Ramos (cell line): ENCODE results near the gene ATP2A1.
"Not testable (repeated sequence)": the region's sequence is repeated elsewhere in the genome, so short reads cannot be mapped to it uniquely, and the experiment has no call there.

Source experiments
- in situ Hi-C: fragments of 300-500 bp; cut with MboI; formaldehyde crosslinking; loops from one replicate; pipeline ENCODE4 v1.14.3; 2022; ENCODE audit warnings: low sequenced_read_pairs; ENCODE audit not compliant: unreplicated experiment

The ATP2A1 gene

GRCh38 chr16:28879841-28880588 lies 1.7 kb downstream of the ATP2A1 start:
- in situ Hi-C loops = loop anchor here (5.0 kb wide), 1 partner anchor 48 kb away; no protein-coding TSS in a partner anchor

DNA sequence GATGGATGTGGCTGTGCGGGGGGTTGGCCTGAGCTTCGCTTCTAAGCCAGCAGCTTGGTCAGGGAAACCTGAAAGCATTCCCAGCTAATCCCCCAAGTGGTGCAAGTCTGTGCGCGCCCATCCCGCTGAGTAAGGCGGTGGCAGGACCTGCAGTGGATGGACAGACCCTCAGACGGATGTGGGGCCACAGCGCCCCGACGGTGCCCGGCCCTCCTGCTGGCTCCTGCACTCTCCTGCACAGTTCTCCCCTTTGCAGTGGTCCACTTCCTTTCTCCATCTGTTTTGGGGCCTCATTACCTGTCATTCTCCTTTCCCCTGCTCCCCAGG lies 2.3 kb downstream of the ATP2A1 start:
- in situ Hi-C loops = loop anchor here (5.0 kb wide), 1 partner anchor 48 kb away; no protein-coding TSS in a partner anchor

DNA sequence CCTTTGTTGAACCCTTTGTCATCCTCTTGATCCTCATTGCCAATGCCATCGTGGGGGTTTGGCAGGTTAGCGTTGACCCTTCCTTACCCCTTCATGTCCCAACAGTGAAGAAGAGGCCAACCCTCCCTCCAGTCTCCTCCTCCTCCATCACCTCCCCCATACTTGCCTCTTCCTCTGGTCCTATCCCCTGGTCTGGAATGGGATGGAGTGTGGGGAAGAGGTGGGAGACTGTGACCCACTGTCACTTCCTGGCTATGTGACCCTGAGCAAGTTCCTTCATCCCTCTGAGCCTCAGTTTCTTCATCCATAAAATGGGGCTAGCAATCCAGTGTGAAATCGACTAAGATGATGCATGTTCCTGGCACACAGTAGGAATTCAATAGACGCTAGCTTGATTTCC lies 2.7 kb downstream of the ATP2A1 start:
- in situ Hi-C loops = loop anchor here (5.0 kb wide), 1 partner anchor 49 kb away; no protein-coding TSS in a partner anchor

DNA sequence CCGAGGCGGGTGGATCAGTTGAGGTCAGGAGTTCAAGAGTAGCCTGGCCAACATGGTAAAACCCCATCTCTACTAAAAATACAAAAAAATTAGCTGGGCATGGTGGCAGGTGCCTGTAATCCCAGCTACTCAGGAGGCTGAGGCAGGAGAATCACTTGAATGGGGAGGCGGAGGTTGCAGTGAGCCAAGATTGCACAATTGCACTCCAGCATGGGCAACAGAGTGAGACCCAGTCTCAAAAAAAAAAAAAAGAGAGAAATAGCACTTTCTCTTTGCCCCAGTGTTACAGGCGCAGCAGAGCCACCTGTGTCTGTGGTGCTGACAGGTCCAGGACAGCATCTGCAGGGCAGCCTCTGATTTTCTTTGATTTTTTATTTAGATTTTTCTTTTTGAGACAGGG lies 3.3 kb downstream of the ATP2A1 start:
- in situ Hi-C loops = loop anchor here (5.0 kb wide), 1 partner anchor 49 kb away; no protein-coding TSS in a partner anchor

DNA sequence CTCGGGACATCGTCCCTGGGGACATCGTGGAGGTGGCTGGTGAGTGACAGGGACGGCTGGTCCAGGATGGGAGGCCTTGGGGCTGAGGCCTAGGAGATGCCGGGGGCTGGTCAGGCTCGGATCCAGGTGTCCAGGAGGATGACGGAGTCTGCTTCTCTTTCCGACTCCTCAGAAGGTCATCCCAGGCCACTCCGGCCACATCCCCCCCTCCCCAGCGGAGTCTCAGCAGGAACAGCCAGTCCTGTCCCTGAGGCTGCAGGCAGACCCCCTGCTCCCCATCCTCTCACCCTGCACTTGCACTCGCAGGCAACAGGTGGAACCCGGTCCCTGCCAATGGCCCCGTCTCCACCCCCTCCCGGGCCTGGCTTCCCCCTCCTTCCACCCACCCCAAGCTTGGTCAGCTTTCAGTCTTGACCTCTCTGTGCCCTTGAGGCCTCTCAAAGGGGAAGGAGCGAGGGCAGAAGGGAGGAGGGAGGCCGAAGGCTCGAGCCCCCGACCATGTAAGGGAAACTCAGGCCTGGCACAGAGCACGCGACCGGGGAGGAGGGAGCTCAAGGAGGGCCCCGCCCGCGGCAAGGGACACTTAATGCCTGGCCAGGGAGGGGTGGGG lies 4.4 kb downstream of the ATP2A1 start:
- in situ Hi-C loops = loop anchor here (5.0 kb wide), 1 partner anchor 50 kb away; no protein-coding TSS in a partner anchor

GRCh38 chr16:28883221-28883996 lies 5.1 kb downstream of the ATP2A1 start:
- in situ Hi-C loops = loop anchor here (5.0 kb wide), 1 partner anchor 51 kb away; no protein-coding TSS in a partner anchor

GRCh38 chr16:28884045-28884444 lies 5.8 kb downstream of the ATP2A1 start:
- in situ Hi-C loops = loop anchor here (5.0 kb wide), 1 partner anchor 52 kb away; no protein-coding TSS in a partner anchor

- in situ Hi-C loops = no loop called here
Measured at GRCh38 chr16:28886945-28887344, 8.7 kb downstream of the ATP2A1 start.

DNA sequence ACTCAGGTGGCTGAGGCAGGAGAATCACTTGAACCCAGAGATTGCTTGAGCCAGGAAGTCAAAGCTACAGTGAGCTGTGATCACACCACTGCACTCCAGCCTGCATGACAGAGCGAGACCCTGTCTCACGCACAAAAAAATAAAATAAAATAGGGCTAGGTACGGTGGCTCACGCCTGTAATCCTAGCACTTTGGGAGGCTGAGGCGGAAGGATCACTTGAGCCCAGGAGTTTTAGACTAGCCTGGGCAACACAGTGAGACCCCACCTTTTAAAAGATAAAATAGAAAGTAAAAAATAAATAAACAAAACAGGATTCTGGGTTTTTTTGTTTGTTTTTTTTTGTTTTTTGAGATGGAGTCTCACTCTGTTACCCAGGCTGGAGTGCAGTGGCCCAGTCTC lies 12.1 kb downstream of the ATP2A1 start:
- in situ Hi-C loops = not testable (repeated sequence)

- in situ Hi-C loops = no loop called here
Measured at GRCh38 chr16:28891964-28892890, 13.9 kb downstream of the ATP2A1 start.

GRCh38 chr16:28893291-28893690 lies 15.0 kb downstream of the ATP2A1 start:
- in situ Hi-C loops = no loop called here

- in situ Hi-C loops = no loop called here
Measured at GRCh38 chr16:28895609-28896008, 17.3 kb downstream of the ATP2A1 start.

- in situ Hi-C loops = no loop called here
Measured at GRCh38 chr16:28897826-28898225, 19.5 kb downstream of the ATP2A1 start.

GRCh38 chr16:28898266-28898665 lies 20.0 kb downstream of the ATP2A1 start:
- in situ Hi-C loops = no loop called here

DNA sequence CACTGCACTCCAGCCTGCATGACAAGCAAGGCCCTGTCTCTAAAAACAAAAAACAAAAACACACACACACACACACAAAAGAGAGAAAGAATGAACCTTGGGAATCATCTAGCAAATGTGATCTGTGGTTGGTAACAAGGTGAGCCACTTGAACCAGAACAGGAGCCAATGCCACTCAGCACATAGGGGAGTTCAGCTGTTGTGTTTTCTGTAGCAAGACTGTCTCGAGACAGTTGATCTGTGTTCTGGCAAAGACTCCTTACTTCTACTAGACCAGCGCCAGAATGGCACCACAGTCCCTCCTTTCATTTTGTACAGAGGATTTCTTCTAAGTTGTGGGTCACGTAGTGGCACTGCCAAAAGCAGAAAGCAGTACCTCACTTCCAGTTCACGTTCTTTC lies 20.7 kb downstream of the ATP2A1 start:
- in situ Hi-C loops = no loop called here

- in situ Hi-C loops = no loop called here
Measured at GRCh38 chr16:28899882-28900590, 21.7 kb downstream of the ATP2A1 start.

GRCh38 chr16:28900601-28901000 lies 22.3 kb downstream of the ATP2A1 start:
- in situ Hi-C loops = no loop called here

DNA sequence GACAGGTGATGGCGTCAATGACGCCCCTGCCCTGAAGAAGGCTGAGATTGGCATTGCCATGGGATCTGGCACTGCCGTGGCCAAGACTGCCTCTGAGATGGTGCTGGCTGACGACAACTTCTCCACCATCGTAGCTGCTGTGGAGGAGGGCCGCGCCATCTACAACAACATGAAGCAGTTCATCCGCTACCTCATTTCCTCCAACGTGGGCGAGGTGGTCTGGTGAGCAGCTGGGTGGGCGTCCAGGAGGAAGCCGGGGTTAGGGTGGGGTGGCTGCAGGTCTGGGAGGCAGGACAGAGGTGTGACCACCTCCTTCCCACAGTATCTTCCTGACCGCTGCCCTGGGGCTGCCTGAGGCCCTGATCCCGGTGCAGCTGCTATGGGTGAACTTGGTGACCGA lies 23.6 kb downstream of the ATP2A1 start:
- in situ Hi-C loops = no loop called here

DNA sequence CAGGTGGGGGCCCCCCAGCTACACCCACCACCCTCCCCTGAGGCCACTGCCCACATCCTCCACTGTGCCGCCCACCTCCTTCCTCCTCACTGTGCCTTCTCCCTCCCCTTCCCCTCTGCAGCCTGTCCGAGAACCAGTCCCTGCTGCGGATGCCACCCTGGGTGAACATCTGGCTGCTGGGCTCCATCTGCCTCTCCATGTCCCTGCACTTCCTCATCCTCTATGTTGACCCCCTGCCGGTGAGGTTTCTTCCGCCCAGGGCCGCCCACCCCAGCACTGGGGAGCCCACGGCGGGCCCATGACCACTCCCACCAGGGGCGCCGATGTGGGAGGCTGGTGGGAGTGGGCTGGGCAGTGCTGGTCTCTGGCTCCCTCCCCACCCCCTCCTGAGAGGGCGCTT lies 24.6 kb downstream of the ATP2A1 start:
- in situ Hi-C loops = no loop called here
